Testis (tissue), 3 donors: ENCODE results near the gene CYP4A22. TPM values are rescaled to one million over a fixed set of nuclear protein-coding genes. Genes with fewer than 3 reads are reported as not detected.

ENCODE experiments used
- DNase-seq: peaks from one replicate; pipeline ENCODE4 v3.0.0-alpha.2; 2019
- H3K27ac ChIP-seq, 2 donors: fragments of 200-600 bp; sonication (generic); one replicate each; pipeline ENCODE4 v1.5.1; 2019
- H3K27me3 ChIP-seq: fragments of 200-600 bp; sonication (generic); one replicate; pipeline ENCODE4 v1.5.1; 2019
- H3K36me3 ChIP-seq: fragments of 200-600 bp; sonication (generic); one replicate; pipeline ENCODE4 v1.5.1; 2017; ENCODE audit warnings: low read depth; ENCODE audit errors: missing control alignments
- H3K4me1 ChIP-seq: fragments of 200-600 bp; sonication (generic); one replicate; pipeline ENCODE4 v1.5.1; 2019
- H3K4me3 ChIP-seq, 2 donors: fragments of 200-600 bp; sonication (generic); one replicate each; pipeline ENCODE4 v1.5.1; 2017 to 2019
- H3K9me3 ChIP-seq: fragments of 200-600 bp; sonication (generic); one replicate; pipeline ENCODE4 v1.5.1; 2017
- POLR2A ChIP-seq: fragments of 450-650 bp; IDR thresholded peaks from one replicate; pipeline ENCODE4 v1.6.1; 2017; ENCODE audit warnings: antibody characterized with exemption, mild to moderate bottlenecking, moderate library complexity
- WGBS, 2 donors: methylation state at CpG; one replicate each; pipeline ENCODE4 v1.1.5; 2018; 5-methylcytosine and 5-hydroxymethylcytosine counted together
- intact Hi-C: fragments of 100-400 bp; cut with DNase I; formaldehyde crosslinking; loops from one replicate; pipeline ENCODE4 v1.15.1; 2023; ENCODE audit warnings: low total_unique reads
- polyA plus RNA-seq: library from polyadenylated mRNA; stranded (reverse); fragments of 350-450 nt; fragmentation: Illumina TruSeq; extraction: RNeasy Lipid Tissue Mini Kit (QIAGEN cat#74804); gene quantifications from one replicate; pipeline ENCODE4 v1.2.3, GENCODE V29; 2014; ENCODE audit warnings: low read depth, low replicate concordance; ENCODE audit not compliant: insufficient read depth
- total RNA-seq, 2 donors: library from RNA; depleted of rRNA; stranded (reverse); fragments of >200 nt; gene quantifications; one replicate each; pipeline ENCODE4 v1.2.3, GENCODE V29; 2016
- TF ChIP-seq, protein P1 (sequence below), 3 experiments: fragments of 450-650 bp in 2 of 3; fragments of 200-600 bp in 1 of 3; sonication (generic) in 1 of 3; IDR thresholded peaks; one replicate each; pipeline ENCODE4 v1.5.1; 2016 to 2019; ENCODE audit warnings: antibody characterized with exemption in 3 of 3, mild to moderate bottlenecking in 2 of 3, moderate library complexity in 1 of 3

The CYP4A22 gene
- total and polyA plus RNA-seq, 3 donors from 2014 or later, result 0.22 to 0.31 TPM; not detected in 1

DNA sequence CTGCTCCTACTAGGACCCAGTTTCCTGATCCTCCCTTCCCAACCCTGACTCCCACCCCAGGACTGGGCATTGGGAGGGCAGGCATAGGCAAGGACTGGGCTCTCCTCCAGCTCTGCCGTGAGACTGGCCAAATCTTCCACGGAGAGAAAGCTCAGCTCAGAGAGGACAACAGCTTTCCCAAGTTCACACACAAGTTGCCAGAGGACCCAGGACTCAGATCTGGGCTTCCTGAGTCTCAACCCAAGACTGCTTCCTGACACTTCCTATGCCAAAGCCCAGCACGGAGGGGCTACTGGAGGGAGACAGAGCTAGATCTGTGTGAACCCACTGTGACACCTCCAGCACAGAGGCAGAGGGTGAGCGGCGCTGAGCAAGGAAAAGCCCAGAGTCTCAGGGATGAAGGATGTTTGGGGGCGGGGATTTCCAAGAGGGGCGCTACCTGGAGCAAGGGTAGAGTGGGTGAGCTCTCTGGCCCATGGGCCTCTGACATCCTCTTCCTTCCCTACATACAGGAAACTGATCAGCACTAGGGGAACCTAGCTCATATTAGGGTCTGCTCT lies 45.5 kb downstream of the CYP4A22 start:
- TF ChIP-seq, protein P1, sequence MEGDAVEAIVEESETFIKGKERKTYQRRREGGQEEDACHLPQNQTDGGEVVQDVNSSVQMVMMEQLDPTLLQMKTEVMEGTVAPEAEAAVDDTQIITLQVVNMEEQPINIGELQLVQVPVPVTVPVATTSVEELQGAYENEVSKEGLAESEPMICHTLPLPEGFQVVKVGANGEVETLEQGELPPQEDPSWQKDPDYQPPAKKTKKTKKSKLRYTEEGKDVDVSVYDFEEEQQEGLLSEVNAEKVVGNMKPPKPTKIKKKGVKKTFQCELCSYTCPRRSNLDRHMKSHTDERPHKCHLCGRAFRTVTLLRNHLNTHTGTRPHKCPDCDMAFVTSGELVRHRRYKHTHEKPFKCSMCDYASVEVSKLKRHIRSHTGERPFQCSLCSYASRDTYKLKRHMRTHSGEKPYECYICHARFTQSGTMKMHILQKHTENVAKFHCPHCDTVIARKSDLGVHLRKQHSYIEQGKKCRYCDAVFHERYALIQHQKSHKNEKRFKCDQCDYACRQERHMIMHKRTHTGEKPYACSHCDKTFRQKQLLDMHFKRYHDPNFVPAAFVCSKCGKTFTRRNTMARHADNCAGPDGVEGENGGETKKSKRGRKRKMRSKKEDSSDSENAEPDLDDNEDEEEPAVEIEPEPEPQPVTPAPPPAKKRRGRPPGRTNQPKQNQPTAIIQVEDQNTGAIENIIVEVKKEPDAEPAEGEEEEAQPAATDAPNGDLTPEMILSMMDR (IDR thresholded peaks at IDR 0.05), result no peak
- TF ChIP-seq POLR2A, result no peak
- H3K27me3 ChIP-seq, result no peaks in the 10 kb centered on the region
- 43 to 60% methylated on average over 4 to 7 of the region's 7 CpGs for WGBS, 2 donors
- no peaks in the 10 kb centered on the region for H3K36me3 ChIP-seq
- no peaks in the 10 kb centered on the region for H3K9me3 ChIP-seq
- DNase-seq, result no peak
- H3K4me3 ChIP-seq, result no peak overlapping the region
- intact Hi-C loops, result loop anchor here (10.0 kb wide), 1 partner anchor 232 kb away; the partner anchor contains the start of gene FOXE3
- no peak overlapping the region for H3K27ac ChIP-seq
- peaks cover 7% of the 10 kb centered on the region for H3K4me1 ChIP-seq

DNA sequence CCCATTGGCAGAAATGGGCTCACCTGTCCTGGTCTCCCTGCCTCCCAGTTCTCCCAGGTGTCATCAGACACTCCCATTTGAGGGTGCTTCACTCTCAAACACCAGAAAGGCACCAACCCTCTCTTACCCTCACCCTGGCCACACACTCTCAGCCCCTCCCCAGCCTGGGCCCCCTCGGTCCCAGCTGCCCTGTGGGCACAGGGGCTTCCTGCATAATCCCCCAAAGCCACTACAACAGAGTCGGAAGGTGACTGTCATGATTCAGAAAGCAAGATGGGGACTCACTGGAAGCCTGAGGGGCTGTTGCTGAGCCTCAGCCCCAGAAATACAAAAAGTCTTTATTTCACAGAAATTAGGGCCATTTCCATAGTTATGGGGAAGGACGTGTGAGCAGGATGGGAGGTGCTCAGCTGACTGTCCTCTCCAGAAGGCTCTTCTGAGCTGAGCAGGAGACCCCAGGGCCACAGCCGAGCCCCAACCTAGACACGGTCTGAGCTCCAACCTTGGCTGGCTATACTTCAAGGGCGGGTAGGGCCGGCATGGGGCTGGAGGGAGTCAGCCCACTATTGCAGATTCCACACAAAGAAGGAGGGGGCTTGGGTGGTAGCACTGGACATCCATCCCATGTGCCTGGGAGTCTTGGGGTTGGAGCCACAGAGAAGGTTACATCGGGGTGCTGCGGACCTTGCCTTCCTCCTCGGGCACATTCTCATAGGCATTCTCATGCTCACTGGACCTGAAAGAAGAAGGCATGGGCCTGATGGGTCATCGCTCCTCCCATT lies 46.3 kb downstream of the CYP4A22 start:
- WGBS, 2 donors, result 76 to 83% methylated on average over 9 to 11 of the region's 11 CpGs
- no peaks in the 10 kb centered on the region for H3K36me3 ChIP-seq

DNA sequence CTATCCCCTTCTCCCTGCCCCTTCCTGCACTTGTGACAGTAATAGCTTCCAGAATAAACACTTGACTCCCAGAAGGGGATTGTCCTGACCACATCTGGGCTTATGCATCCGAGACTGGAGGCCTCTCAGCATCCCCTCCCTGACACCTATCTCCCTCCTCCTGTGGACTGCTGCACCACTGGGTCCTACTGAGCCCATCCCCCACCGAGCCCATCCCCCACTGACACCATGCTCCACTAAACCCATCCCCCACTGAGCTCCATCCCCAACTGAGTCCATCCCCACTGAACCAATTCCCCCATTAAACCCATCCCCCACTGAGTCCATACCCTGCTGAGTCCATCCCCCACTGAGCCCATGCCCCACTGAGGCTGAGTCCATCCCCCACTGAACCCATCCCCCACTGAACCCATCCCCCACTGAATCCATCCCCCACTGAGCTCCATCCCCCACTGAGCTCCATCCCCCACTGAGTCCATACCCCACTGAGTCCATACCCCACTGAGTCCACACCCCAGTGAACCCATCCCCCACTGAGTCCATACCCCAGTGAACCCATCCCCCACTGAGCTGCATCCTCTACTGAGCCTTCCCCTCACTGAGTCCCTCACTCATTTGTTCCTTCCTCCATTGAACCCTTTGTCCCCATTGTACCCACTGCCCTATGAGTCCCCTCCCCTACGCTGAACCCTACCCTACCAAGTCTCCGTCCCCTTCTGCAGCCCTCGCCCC lies 47.0 kb downstream of the CYP4A22 start:
- 83 to 84% methylated on average over 5 of the region's 5 CpGs for WGBS, 2 donors
- intact Hi-C loops, result loop anchor here (10.0 kb wide), 1 partner anchor 231 kb away; the partner anchor contains the start of gene FOXE3
- no peaks in the 10 kb centered on the region for H3K36me3 ChIP-seq
- no peaks in the 10 kb centered on the region for H3K9me3 ChIP-seq
- DNase-seq, result no peak
- no peak overlapping the region for H3K27ac ChIP-seq
- H3K4me3 ChIP-seq, result no peak overlapping the region
- H3K27me3 ChIP-seq, result no peaks in the 10 kb centered on the region
- no peak for TF ChIP-seq POLR2A
- TF ChIP-seq, protein P1 (IDR thresholded peaks at IDR 0.05), result no peak
- H3K4me1 ChIP-seq, result peaks cover 7% of the 10 kb centered on the region

More for the DNA sequence above, 46.3 kb downstream of the CYP4A22 start:
- no peak overlapping the region for H3K27ac ChIP-seq
- intact Hi-C loops, result loop anchor here (10.0 kb wide), 1 partner anchor 231 kb away; the partner anchor contains the start of gene FOXE3
- TF ChIP-seq POLR2A, result no peak
- TF ChIP-seq, protein P1 (IDR thresholded peaks at IDR 0.05), result no peak
- no peak overlapping the region for H3K4me3 ChIP-seq
- no peaks in the 10 kb centered on the region for H3K27me3 ChIP-seq
- DNase-seq, result no peak
- peaks cover 7% of the 10 kb centered on the region for H3K4me1 ChIP-seq
- no peaks in the 10 kb centered on the region for H3K9me3 ChIP-seq

- DNase-seq, result no peak
- Histone ChIP-seq H3K4me1 (no peaks in the 10 kb centered on the region), H3K9me3 (no peaks in the 10 kb centered on the region), H3K36me3 (no peaks in the 10 kb centered on the region), H3K27ac (no peak overlapping the region), H3K4me3 (no peak overlapping the region), H3K27me3 (no peaks in the 10 kb centered on the region)
- intact Hi-C loops, result loop anchor here (10.0 kb wide), 1 partner anchor 230 kb away; the partner anchor contains the start of gene FOXE3
- TF ChIP-seq, protein P1 (IDR thresholded peaks at IDR 0.05), result no peak
- TF ChIP-seq POLR2A, result no peak
- WGBS, 2 donors, result 89 to 90% methylated on average over 13 to 14 of the region's 14 CpGs
These were observed 47.8 kb downstream of the CYP4A22 start for GRCh38 chr1:47184822-47185677.
